ENCODE results near the gene NRP1. TPM values are rescaled to one million over a fixed set of nuclear protein-coding genes. Genes with fewer than 3 reads are reported as not detected.

The NRP1 gene
- total RNA-seq, 1 donor from 2014 or later = 100 TPM

- no peaks in the 10 kb centered on the region for H3K27me3 Mint-ChIP-seq (ENCODE audit: unreplicated experiment)
- no peak for DNase-seq
- H3K9me3 Mint-ChIP-seq (ENCODE audit: unreplicated experiment) = peaks cover 8% of the 10 kb centered on the region
- H3K4me3 Mint-ChIP-seq (ENCODE audit: unreplicated experiment) = no peak overlapping the region
- TF ChIP-seq, protein P1, sequence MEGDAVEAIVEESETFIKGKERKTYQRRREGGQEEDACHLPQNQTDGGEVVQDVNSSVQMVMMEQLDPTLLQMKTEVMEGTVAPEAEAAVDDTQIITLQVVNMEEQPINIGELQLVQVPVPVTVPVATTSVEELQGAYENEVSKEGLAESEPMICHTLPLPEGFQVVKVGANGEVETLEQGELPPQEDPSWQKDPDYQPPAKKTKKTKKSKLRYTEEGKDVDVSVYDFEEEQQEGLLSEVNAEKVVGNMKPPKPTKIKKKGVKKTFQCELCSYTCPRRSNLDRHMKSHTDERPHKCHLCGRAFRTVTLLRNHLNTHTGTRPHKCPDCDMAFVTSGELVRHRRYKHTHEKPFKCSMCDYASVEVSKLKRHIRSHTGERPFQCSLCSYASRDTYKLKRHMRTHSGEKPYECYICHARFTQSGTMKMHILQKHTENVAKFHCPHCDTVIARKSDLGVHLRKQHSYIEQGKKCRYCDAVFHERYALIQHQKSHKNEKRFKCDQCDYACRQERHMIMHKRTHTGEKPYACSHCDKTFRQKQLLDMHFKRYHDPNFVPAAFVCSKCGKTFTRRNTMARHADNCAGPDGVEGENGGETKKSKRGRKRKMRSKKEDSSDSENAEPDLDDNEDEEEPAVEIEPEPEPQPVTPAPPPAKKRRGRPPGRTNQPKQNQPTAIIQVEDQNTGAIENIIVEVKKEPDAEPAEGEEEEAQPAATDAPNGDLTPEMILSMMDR (IDR thresholded peaks at IDR 0.05; ENCODE audit: partially characterized antibody, unreplicated experiment) = no peak
- no peak overlapping the region for H3K27ac Mint-ChIP-seq (ENCODE audit: unreplicated experiment)
- peaks cover 9% of the 10 kb centered on the region for H3K36me3 Mint-ChIP-seq (ENCODE audit: unreplicated experiment)
- H3K4me1 Mint-ChIP-seq (ENCODE audit: low read depth, unreplicated experiment) = peaks cover 3% of the 10 kb centered on the region
Observed at GRCh38 chr10:33321516-33321915, 13.0 kb downstream of the NRP1 start.

- Mint-ChIP-seq H3K4me1 (ENCODE audit: low read depth, unreplicated experiment) (peaks cover 2% of the 10 kb centered on the region), H3K36me3 (ENCODE audit: unreplicated experiment) (peaks cover 9% of the 10 kb centered on the region), H3K27me3 (ENCODE audit: unreplicated experiment) (no peaks in the 10 kb centered on the region), H3K4me3 (ENCODE audit: unreplicated experiment) (no peak overlapping the region), H3K9me3 (ENCODE audit: unreplicated experiment) (peaks cover 8% of the 10 kb centered on the region), H3K27ac (ENCODE audit: unreplicated experiment) (no peak overlapping the region)
- DNase-seq = no peak
- TF ChIP-seq, protein P1 (IDR thresholded peaks at IDR 0.05; ENCODE audit: partially characterized antibody, unreplicated experiment) = no peak
Observed at GRCh38 chr10:33320288-33320687, 14.2 kb downstream of the NRP1 start.

- TF ChIP-seq, protein P1 (IDR thresholded peaks at IDR 0.05; ENCODE audit: partially characterized antibody, unreplicated experiment) = no peak
- Mint-ChIP-seq H3K27ac (ENCODE audit: unreplicated experiment) (no peak overlapping the region), H3K4me1 (ENCODE audit: low read depth, unreplicated experiment) (peaks cover 2% of the 10 kb centered on the region), H3K27me3 (ENCODE audit: unreplicated experiment) (no peaks in the 10 kb centered on the region), H3K9me3 (ENCODE audit: unreplicated experiment) (peaks cover 9% of the 10 kb centered on the region), H3K36me3 (ENCODE audit: unreplicated experiment) (peaks cover 14% of the 10 kb centered on the region), H3K4me3 (ENCODE audit: unreplicated experiment) (no peak overlapping the region)
- no peak for DNase-seq
Observed at GRCh38 chr10:33315891-33316290, 18.6 kb downstream of the NRP1 start.

DNA sequence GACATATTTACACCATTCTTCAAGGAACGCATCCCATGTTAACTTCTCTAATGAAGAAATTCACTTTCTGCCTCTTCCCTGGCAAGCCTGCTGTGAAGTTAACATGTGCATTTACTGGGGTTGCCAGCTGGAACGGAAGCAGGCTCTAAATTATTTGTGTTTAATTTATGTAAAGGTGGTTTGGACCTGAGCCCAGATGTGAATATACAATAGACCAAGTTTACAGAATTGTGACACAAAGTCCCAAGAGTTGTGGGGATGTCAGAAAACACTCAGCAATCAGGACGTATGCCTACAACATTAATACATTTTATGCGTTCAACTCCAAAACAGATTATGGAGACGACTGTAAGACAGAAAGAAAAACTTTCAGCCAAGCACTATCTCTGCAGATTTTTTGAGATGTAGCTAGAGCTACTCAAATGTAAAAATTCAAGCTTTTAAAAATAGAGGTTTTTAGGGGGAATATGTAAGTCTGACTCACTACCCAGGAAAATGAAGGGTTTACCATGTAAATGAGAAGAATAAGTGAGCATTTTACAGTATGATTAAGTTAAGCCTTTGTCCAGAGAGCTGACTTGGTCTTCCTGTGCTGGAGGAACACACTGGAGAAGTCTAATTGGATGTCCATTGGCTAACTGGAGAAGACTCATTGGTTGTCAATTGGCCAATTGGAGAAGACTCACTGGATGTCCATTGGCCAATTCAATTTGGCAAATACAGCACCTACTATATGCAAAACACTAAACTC, 19.5 kb downstream of the NRP1 start:
- TF ChIP-seq, protein P1 (IDR thresholded peaks at IDR 0.05; ENCODE audit: partially characterized antibody, unreplicated experiment) = no peak
- Mint-ChIP-seq H3K27me3 (ENCODE audit: unreplicated experiment) (no peaks in the 10 kb centered on the region), H3K27ac (ENCODE audit: unreplicated experiment) (no peak overlapping the region), H3K36me3 (ENCODE audit: unreplicated experiment) (peaks cover 8% of the 10 kb centered on the region), H3K4me1 (ENCODE audit: low read depth, unreplicated experiment) (peaks cover 2% of the 10 kb centered on the region), H3K9me3 (ENCODE audit: unreplicated experiment) (peaks cover 5% of the 10 kb centered on the region), H3K4me3 (ENCODE audit: unreplicated experiment) (no peak overlapping the region)
- no peak for DNase-seq

DNA sequence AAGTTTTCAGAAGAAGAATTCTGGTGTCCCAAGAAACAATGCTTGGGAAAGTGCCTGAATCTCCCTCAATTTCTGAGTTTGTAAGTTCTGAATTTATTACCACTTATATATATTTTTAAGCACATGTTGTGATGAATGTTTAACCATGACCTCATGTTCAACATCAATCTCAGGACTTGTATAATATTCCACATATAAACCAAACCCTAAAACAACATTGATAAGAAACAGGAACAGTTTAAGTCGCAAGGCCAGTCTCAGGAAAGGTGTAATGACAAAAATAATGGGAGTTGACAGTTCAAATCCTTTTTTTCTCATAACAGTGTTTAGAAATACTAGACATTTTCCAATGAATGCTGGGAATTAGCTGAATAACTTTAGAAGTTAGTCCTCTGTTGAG, 22.8 kb downstream of the NRP1 start:
- peaks cover 8% of the 10 kb centered on the region for H3K36me3 Mint-ChIP-seq (ENCODE audit: unreplicated experiment)
- no peaks in the 10 kb centered on the region for H3K27me3 Mint-ChIP-seq (ENCODE audit: unreplicated experiment)
- no peak overlapping the region for H3K27ac Mint-ChIP-seq (ENCODE audit: unreplicated experiment)
- no peak for DNase-seq
- peaks cover 4% of the 10 kb centered on the region for H3K9me3 Mint-ChIP-seq (ENCODE audit: unreplicated experiment)
- H3K4me3 Mint-ChIP-seq (ENCODE audit: unreplicated experiment) = no peak overlapping the region
- TF ChIP-seq, protein P1 (IDR thresholded peaks at IDR 0.05; ENCODE audit: partially characterized antibody, unreplicated experiment) = no peak
- H3K4me1 Mint-ChIP-seq (ENCODE audit: low read depth, unreplicated experiment) = peaks cover 2% of the 10 kb centered on the region
